Hepatocyte (in vitro differentiated cells): ENCODE data around the gene DUSP16. TPM values are rescaled to one million over a fixed set of nuclear protein-coding genes. Genes with fewer than 3 reads are reported as not detected.

Experiments used
- DNase-seq: peaks from one replicate; pipeline ENCODE4 v3.0.0-alpha.2; 2016; ENCODE audit warnings: low spot score
- H2AFZ ChIP-seq: fragments of 200-600 bp; sonication (generic); 2 replicates; pipeline ENCODE4 v1.6.0; 2016; ENCODE audit warnings: antibody characterized with exemption, mild to moderate bottlenecking
- H3K27ac ChIP-seq: fragments of 200-600 bp; sonication (generic); 2 replicates; pipeline ENCODE4 v1.5.1; 2016; ENCODE audit warnings: mild to moderate bottlenecking
- H3K27me3 ChIP-seq: fragments of 200-600 bp; sonication (generic); 2 replicates; pipeline ENCODE4 v1.6.1; 2016
- H3K36me3 ChIP-seq: fragments of 200-600 bp; sonication (generic); replicated peaks from 2 replicates; pipeline ENCODE4 v1.5.1; 2016; ENCODE audit warnings: low read depth; ENCODE audit not compliant: insufficient read depth
- H3K4me1 ChIP-seq: fragments of 200-600 bp; sonication (generic); 2 replicates; pipeline ENCODE4 v1.5.1; 2016; ENCODE audit warnings: mild to moderate bottlenecking, moderate library complexity; ENCODE audit not compliant: insufficient read depth
- H3K4me2 ChIP-seq: fragments of 200-600 bp; sonication (generic); 2 replicates; pipeline ENCODE4 v1.6.0; 2016
- H3K4me3 ChIP-seq: fragments of 200-600 bp; sonication (generic); 2 replicates; pipeline ENCODE4 v1.5.1; 2016; ENCODE audit warnings: mild to moderate bottlenecking
- H3K79me2 ChIP-seq: fragments of 200-600 bp; sonication (generic); 2 replicates; pipeline ENCODE4 v1.6.0; 2017; ENCODE audit warnings: mild to moderate bottlenecking
- H3K9me2 ChIP-seq: fragments of 200-600 bp; sonication (generic); replicated peaks from 2 replicates; pipeline ENCODE4 v1.6.0; 2017; ENCODE audit warnings: mild to moderate bottlenecking; ENCODE audit not compliant: insufficient read depth
- H3K9me3 ChIP-seq: fragments of 200-600 bp; sonication (generic); 2 replicates; pipeline ENCODE4 v1.5.1; 2016; ENCODE audit warnings: low read depth, mild to moderate bottlenecking
- H4K20me1 ChIP-seq: fragments of 200-600 bp; sonication (generic); 2 replicates; pipeline ENCODE4 v1.6.0; 2016; ENCODE audit warnings: mild to moderate bottlenecking; ENCODE audit not compliant: insufficient read depth, poor library complexity, severe bottlenecking
- EZH2 ChIP-seq: fragments of 200-600 bp; sonication (generic); IDR thresholded peaks from 2 replicates; pipeline ENCODE4 v1.6.1; 2016; ENCODE audit warnings: antibody characterized with exemption, mild to moderate bottlenecking, borderline replicate concordance
- EZH2phosphoT487 ChIP-seq: fragments of 200-600 bp; sonication (generic); IDR thresholded peaks from one replicate; pipeline ENCODE4 v1.6.1; 2018; ENCODE audit warnings: antibody characterized with exemption, mild to moderate bottlenecking, low read depth, moderate library complexity; ENCODE audit not compliant: unreplicated experiment, severe bottlenecking
- WGBS: methylation state at CpG from one replicate; pipeline ENCODE4 v1.1.6; 2016; ENCODE audit warnings: low lambda C conversion rate; ENCODE audit errors: missing lambda C conversion rate; 5-methylcytosine and 5-hydroxymethylcytosine counted together
- polyA plus RNA-seq: library from polyadenylated mRNA; unstranded; fragments of >200 nt; fragmentation: Nextera tagmentation; extraction: Ambion mirVana; gene quantifications from 2 replicates; pipeline ENCODE4 v1.2.1, GENCODE V29; 2016
- total RNA-seq: library from RNA; depleted of rRNA; stranded (reverse); fragments of >200 nt; gene quantifications from 2 replicates; pipeline ENCODE4 v1.2.3, GENCODE V29; 2014
- TF ChIP-seq, protein P1 (sequence below): fragments of 200-600 bp; sonication (generic); IDR thresholded peaks from 2 replicates; pipeline ENCODE4 v1.5.1; 2016; ENCODE audit warnings: antibody characterized with exemption, mild to moderate bottlenecking; ENCODE audit not compliant: poor library complexity

DUSP16 gene
- total and polyA plus RNA-seq, 2 experiments from 2014 or later: 13.4 to 74.1 TPM

DNA sequence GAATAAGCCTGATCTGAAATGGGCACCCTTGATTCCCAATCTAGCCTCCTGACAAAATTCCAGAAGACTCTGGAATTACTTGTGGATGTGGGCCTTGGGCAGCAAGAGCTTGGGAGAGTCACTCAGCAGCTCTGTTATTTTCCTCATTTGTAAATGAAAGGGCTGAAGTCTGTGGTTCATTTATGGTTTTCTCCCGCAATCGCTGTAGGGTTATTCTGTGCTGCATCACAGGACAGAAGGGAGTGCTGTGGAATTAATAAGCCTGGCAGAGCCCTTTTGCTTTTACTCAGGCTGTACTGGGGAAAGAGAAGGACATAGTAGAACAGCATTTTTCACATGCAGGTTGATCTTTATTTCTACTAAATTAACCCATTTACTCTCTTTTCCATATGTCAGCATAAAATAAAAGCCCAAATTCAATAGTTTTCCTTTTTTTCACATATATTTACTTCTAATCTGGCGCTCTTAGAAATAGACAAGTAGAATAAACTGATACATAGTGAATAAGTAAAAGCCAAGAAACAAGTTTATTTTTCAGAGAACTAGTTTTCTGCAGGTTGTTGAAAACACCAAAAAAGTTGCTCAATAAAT, 49.2 kb downstream of the DUSP16 start:
- Histone ChIP-seq H4K20me1 (no peaks in the 10 kb centered on the region), H3K27ac (no peak overlapping the region), H3K4me3 (no peak overlapping the region), H3K4me1 (peaks cover 6% of the 10 kb centered on the region), H3K9me3 (no peaks in the 10 kb centered on the region), H3K36me3 (no peaks in the 10 kb centered on the region), H3K79me2 (peaks cover 90% of the 10 kb centered on the region), H3K4me2 (no peak overlapping the region), H3K9me2 (no peaks in the 10 kb centered on the region), H3K27me3 (no peaks in the 10 kb centered on the region), H2AFZ (no peak overlapping the region)
- no peak for TF ChIP-seq EZH2phosphoT487
- TF ChIP-seq, protein P1, sequence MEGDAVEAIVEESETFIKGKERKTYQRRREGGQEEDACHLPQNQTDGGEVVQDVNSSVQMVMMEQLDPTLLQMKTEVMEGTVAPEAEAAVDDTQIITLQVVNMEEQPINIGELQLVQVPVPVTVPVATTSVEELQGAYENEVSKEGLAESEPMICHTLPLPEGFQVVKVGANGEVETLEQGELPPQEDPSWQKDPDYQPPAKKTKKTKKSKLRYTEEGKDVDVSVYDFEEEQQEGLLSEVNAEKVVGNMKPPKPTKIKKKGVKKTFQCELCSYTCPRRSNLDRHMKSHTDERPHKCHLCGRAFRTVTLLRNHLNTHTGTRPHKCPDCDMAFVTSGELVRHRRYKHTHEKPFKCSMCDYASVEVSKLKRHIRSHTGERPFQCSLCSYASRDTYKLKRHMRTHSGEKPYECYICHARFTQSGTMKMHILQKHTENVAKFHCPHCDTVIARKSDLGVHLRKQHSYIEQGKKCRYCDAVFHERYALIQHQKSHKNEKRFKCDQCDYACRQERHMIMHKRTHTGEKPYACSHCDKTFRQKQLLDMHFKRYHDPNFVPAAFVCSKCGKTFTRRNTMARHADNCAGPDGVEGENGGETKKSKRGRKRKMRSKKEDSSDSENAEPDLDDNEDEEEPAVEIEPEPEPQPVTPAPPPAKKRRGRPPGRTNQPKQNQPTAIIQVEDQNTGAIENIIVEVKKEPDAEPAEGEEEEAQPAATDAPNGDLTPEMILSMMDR: no peak
- TF ChIP-seq EZH2: no peak
- DNase-seq: no peak
- 82% methylated on average over 3 of the region's 3 CpGs for WGBS

DNA sequence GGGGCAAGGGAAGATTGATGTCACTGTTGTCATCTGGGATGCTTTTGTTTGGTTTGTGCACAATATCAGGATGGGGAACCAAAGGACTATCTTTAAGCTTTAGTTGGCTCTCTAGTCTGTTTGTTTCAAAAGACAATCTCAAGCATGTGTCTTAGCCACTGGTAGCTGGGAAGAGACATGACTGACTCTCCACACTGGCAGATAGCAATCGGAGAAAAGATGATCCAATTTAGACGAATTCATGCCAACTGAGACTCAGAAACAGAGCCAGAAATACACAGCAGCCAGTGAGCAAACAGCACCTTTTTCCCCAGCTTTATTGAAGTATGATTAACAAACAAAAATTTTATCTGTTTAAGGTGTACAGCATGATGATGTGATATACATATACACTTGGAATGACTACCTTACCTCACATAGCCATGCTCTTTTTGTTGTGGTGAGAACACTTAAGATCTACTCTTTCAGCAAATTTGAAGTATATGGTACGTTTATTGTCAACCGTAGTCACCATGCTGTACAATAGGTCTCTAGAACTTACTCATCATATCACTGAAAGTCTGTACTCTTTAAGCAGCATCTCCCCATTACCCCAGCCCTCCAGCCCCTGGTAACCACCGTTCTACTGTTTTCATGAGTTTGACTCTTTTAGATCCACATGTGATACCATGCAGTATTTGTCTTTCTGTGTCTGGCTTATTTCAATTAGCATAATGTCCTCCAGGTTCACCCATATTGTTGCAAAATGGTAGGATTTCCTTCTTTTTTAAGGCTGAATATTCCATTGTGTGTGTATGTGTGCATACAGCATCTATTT, 50.6 kb downstream of the DUSP16 start:
- Histone ChIP-seq H3K36me3 (no peaks in the 10 kb centered on the region), H3K9me2 (no peaks in the 10 kb centered on the region), H3K4me1 (peaks cover 6% of the 10 kb centered on the region), H3K27me3 (no peaks in the 10 kb centered on the region), H3K4me2 (no peak overlapping the region), H3K9me3 (no peaks in the 10 kb centered on the region), H3K27ac (no peak overlapping the region), H3K79me2 (peaks cover 100% of the 10 kb centered on the region), H3K4me3 (no peak overlapping the region), H4K20me1 (no peaks in the 10 kb centered on the region), H2AFZ (no peak overlapping the region)
- WGBS: 89% methylated on average over 5 of the region's 5 CpGs
- TF ChIP-seq EZH2phosphoT487: no peak
- TF ChIP-seq EZH2: no peak
- TF ChIP-seq, protein P1: no peak
- no peak for DNase-seq

DNA sequence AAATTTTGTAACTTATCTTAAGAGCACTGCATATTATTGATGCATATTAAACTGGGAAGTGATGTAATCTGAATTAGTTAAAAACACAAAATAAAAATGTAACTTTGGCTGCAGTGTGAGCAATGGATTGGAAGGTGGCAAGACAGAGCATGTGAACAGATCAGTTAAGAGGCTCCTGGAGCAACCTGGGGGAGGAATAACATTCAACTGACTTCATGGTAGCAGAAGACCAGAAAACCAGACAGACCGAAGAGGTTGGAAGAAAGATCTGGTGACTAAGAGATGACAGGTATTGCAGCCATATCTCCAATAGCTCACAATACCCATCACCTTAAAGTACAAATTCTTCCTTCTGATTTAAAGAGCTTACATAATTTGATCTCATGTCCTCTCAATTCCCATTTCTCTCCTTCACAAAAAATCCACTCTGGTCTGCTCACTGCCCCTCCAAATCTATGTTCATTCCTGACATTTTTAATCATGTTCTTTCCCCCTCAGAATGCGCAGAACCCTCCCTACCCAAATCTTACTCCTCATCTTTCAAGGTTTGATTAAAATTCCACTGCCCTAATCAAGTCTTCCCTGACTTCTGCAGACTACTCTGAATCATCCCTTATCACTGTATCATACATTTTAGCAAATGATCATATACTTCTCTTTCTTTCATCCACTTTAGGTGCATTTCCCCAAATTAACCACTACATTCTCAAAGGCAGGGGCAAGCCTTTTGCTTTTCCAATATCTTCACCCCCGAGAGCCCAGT, 51.5 kb downstream of the DUSP16 start:
- H4K20me1 ChIP-seq: no peaks in the 10 kb centered on the region
- no peak overlapping the region for H2AFZ ChIP-seq
- H3K4me2 ChIP-seq: no peak overlapping the region
- WGBS: 86% methylated on average over 3 of the region's 3 CpGs
- TF ChIP-seq, protein P1: no peak
- no peaks in the 10 kb centered on the region for H3K36me3 ChIP-seq
- no peaks in the 10 kb centered on the region for H3K27me3 ChIP-seq
- peaks cover 14% of the 10 kb centered on the region for H3K4me1 ChIP-seq
- no peak for DNase-seq
- H3K27ac ChIP-seq: no peak overlapping the region
- H3K9me3 ChIP-seq: no peaks in the 10 kb centered on the region
- no peak overlapping the region for H3K4me3 ChIP-seq
- peaks cover 98% of the 10 kb centered on the region for H3K79me2 ChIP-seq
- H3K9me2 ChIP-seq: no peaks in the 10 kb centered on the region
